Measurements from ENCODE around the gene POLD1.

- TF ChIP-seq, protein P1, sequence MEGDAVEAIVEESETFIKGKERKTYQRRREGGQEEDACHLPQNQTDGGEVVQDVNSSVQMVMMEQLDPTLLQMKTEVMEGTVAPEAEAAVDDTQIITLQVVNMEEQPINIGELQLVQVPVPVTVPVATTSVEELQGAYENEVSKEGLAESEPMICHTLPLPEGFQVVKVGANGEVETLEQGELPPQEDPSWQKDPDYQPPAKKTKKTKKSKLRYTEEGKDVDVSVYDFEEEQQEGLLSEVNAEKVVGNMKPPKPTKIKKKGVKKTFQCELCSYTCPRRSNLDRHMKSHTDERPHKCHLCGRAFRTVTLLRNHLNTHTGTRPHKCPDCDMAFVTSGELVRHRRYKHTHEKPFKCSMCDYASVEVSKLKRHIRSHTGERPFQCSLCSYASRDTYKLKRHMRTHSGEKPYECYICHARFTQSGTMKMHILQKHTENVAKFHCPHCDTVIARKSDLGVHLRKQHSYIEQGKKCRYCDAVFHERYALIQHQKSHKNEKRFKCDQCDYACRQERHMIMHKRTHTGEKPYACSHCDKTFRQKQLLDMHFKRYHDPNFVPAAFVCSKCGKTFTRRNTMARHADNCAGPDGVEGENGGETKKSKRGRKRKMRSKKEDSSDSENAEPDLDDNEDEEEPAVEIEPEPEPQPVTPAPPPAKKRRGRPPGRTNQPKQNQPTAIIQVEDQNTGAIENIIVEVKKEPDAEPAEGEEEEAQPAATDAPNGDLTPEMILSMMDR (IDR thresholded peaks at IDR 0.05), result peak; percentile 70 to 90 (median 75)
- no peak for TF ChIP-seq EP300 (IDR thresholded peaks at IDR 0.05)
Observed at GRCh38 chr19:50461066-50461875, 77.1 kb downstream of the POLD1 start.

All from tibial nerve (tissue), 4 donors.